HEK293 (cell line): ENCODE measurements around the gene AMOTL1.
A peak's percentile ranks its signal among the peaks of the same experiment; 100 is the strongest.

ENCODE experiments used
- CTCF ChIA-PET: fragments of 350-600 bp; formaldehyde crosslinking; extraction: SDS; loops from one replicate; lab custom pipeline; 2021; ENCODE audit warnings: antibody characterized with exemption; lab: Yijun Ruan, JAX
- POLR2A ChIA-PET: fragments of 300-600 bp; formaldehyde crosslinking; extraction: SDS; loops from one replicate; lab custom pipeline; 2020; ENCODE audit warnings: antibody characterized with exemption, inconsistent platforms; lab: Yijun Ruan, JAX
- H3K27ac ChIP-seq: fragments of 200-500 bp; sonication (Bioruptor generic); 2 replicates; pipeline ENCODE4 v1.5.1; 2014; ENCODE audit warnings: low read depth, low read length, control low read depth, inconsistent platforms; ENCODE audit errors: extremely low read depth
- H3K36me3 ChIP-seq, 2 experiments: fragments of 200-500 bp in 1 of 2; sonication (Bioruptor generic) in 1 of 2; 1 replicate in 1 of 2; 2 replicates in 1 of 2; pipeline ENCODE4 v1.5.1; 2014 to 2017; ENCODE audit warnings: inconsistent platforms in 2 of 2, low read length in 2 of 2; ENCODE audit not compliant: control insufficient read depth in 2 of 2, insufficient read depth in 1 of 2
- H3K4me1 ChIP-seq: fragments of 200-500 bp; sonication (Bioruptor generic); 2 replicates; pipeline ENCODE4 v1.5.1; 2014; ENCODE audit warnings: mild to moderate bottlenecking, low read length, inconsistent platforms; ENCODE audit not compliant: control insufficient read depth, insufficient read depth
- H3K4me3 ChIP-seq: 2 replicates; pipeline ENCODE4 v1.5.1; 2011; ENCODE audit warnings: low read depth, mild to moderate bottlenecking, control low read depth, low read length, moderate library complexity
- H3K9me3 ChIP-seq: fragments of 200-500 bp; sonication (Bioruptor generic); 2 replicates; pipeline ENCODE4 v1.5.1; 2014; ENCODE audit warnings: low read depth, low read length, inconsistent platforms; ENCODE audit not compliant: control insufficient read depth, insufficient read depth
- BCL6B ChIP-seq: fragments of 450-650 bp; formaldehyde crosslinking; IDR thresholded peaks from 2 replicates; pipeline ENCODE4 v1.5.1; 2017; ENCODE audit warnings: missing biosample characterization, missing genetic modification characterization
- CTCF ChIP-seq: fragments of 450-650 bp; formaldehyde crosslinking; IDR thresholded peaks from 2 replicates; pipeline ENCODE4 v1.5.1; 2016; ENCODE audit warnings: missing biosample characterization, missing genetic modification characterization
- FEZF1 ChIP-seq: fragments of 450-650 bp; formaldehyde crosslinking; IDR thresholded peaks from 2 replicates; pipeline ENCODE4 v1.5.1; 2016; ENCODE audit warnings: missing biosample characterization, missing genetic modification characterization
- GLIS1 ChIP-seq: fragments of 450-650 bp; formaldehyde crosslinking; IDR thresholded peaks from 2 replicates; pipeline ENCODE4 v1.5.1; 2016; ENCODE audit warnings: missing biosample characterization, missing genetic modification characterization
- HOXA7 ChIP-seq: sonication (generic); formaldehyde crosslinking; IDR thresholded peaks from 2 replicates; pipeline ENCODE4 v1.8.1; 2022; ENCODE audit warnings: missing genetic modification reagents, borderline replicate concordance
- HOXD13 ChIP-seq: sonication (generic); formaldehyde crosslinking; IDR thresholded peaks from 2 replicates; pipeline ENCODE4 v1.8.0; 2022; ENCODE audit warnings: missing genetic modification reagents, borderline replicate concordance
- IKZF3 ChIP-seq: fragments of 450-650 bp; IDR thresholded peaks from 2 replicates; pipeline ENCODE4 v1.5.0; 2018; ENCODE audit warnings: missing biosample characterization, mild to moderate bottlenecking, missing genetic modification characterization, moderate library complexity
- KLF10 ChIP-seq: fragments of 450-650 bp; IDR thresholded peaks from 2 replicates; pipeline ENCODE4 v1.5.1; 2018; ENCODE audit warnings: missing biosample characterization, mild to moderate bottlenecking, missing genetic modification characterization
- SP3 ChIP-seq: fragments of 450-650 bp; formaldehyde crosslinking; IDR thresholded peaks from 2 replicates; pipeline ENCODE4 v1.5.1; 2016; ENCODE audit warnings: missing biosample characterization, missing genetic modification characterization
- ZBTB48 ChIP-seq: fragments of 450-650 bp; formaldehyde crosslinking; IDR thresholded peaks from 2 replicates; pipeline ENCODE4 v1.5.1; 2016; ENCODE audit warnings: missing biosample characterization, missing genetic modification characterization
- ZFP41 ChIP-seq: fragments of 450-650 bp; formaldehyde crosslinking; IDR thresholded peaks from 2 replicates; pipeline ENCODE4 v1.5.1; 2016; ENCODE audit warnings: missing biosample characterization, missing genetic modification characterization, borderline replicate concordance
- ZFP69B ChIP-seq: fragments of 450-650 bp; formaldehyde crosslinking; IDR thresholded peaks from 2 replicates; pipeline ENCODE4 v1.5.1; 2016; ENCODE audit warnings: missing biosample characterization, missing genetic modification characterization
- ZNF10 ChIP-seq: fragments of 450-650 bp; formaldehyde crosslinking; IDR thresholded peaks from 2 replicates; pipeline ENCODE4 v1.5.1; 2017; ENCODE audit warnings: missing biosample characterization, missing genetic modification characterization
- ZNF24 ChIP-seq: fragments of 450-650 bp; formaldehyde crosslinking; IDR thresholded peaks from 2 replicates; pipeline ENCODE4 v1.5.1; 2016; ENCODE audit warnings: missing biosample characterization, missing genetic modification characterization
- ZNF529 ChIP-seq: fragments of 450-650 bp; formaldehyde crosslinking; IDR thresholded peaks from 2 replicates; pipeline ENCODE4 v1.5.1; 2017; ENCODE audit warnings: missing genetic modification characterization, missing biosample characterization; ENCODE audit not compliant: insufficient replicate concordance
- ZNF549 ChIP-seq: fragments of 450-650 bp; IDR thresholded peaks from 2 replicates; pipeline ENCODE4 v1.5.1; 2018; ENCODE audit warnings: missing biosample characterization, missing genetic modification characterization, mild to moderate bottlenecking, inconsistent platforms, moderate library complexity
- ZNF558 ChIP-seq: fragments of 450-650 bp; formaldehyde crosslinking; IDR thresholded peaks from 2 replicates; pipeline ENCODE4 v1.5.1; 2016; ENCODE audit warnings: missing biosample characterization, missing genetic modification characterization
- ZNF580 ChIP-seq: fragments of 450-650 bp; formaldehyde crosslinking; IDR thresholded peaks from 2 replicates; pipeline ENCODE4 v1.5.1; 2016; ENCODE audit warnings: missing biosample characterization, missing genetic modification characterization
- ZNF776 ChIP-seq: fragments of 450-650 bp; formaldehyde crosslinking; IDR thresholded peaks from 2 replicates; pipeline ENCODE4 v1.5.0; 2017; ENCODE audit warnings: missing biosample characterization, missing genetic modification characterization, borderline replicate concordance
- ZNF843 ChIP-seq: fragments of 450-650 bp; formaldehyde crosslinking; IDR thresholded peaks from 2 replicates; pipeline ENCODE4 v1.5.1; 2016; ENCODE audit warnings: missing biosample characterization, missing genetic modification characterization
- TF ChIP-seq, protein P1 (sequence below): fragments of 450-650 bp; formaldehyde crosslinking; IDR thresholded peaks from 2 replicates; pipeline ENCODE4 v1.5.1; 2016; ENCODE audit warnings: missing biosample characterization, missing genetic modification characterization

The AMOTL1 gene

DNA sequence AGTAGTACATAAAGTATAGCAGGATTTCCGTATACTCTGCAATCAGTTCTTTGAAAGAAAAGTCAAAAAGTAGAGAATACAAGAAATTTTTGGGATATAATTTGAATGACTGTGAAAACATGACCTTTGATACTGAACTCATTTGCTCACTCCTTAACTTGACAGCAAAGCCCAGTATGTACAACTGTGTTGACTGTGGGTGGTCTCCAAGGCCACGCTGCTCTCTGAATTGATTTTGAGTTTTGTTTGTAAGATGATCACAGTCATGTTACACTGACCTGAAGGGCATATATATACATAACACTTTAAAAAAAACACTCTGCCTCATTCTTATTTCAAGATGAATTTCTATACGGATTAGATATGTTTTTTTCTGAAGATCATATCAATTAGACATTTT, 9.5 kb upstream of the AMOTL1 start:
- no peaks in the 10 kb centered on the region for H3K9me3 ChIP-seq
- no peak overlapping the region for H3K27ac ChIP-seq
- ChIA-PET POLR2A (no interaction called here), CTCF (interaction anchor here (0.9 to 11.5 kb wide), 3 partner anchors 11 to 136 kb away, joined by 3 to 92 read pairs (median 5); no protein-coding TSS in a partner anchor)
- no peaks in the 10 kb centered on the region for H3K36me3 ChIP-seq
- H3K4me1 ChIP-seq, result no peaks in the 10 kb centered on the region
- no peak overlapping the region for H3K4me3 ChIP-seq
- TF ChIP-seq FEZF1 (no peak), HOXA7 (CRISPR knock-in tag) (no peak), ZNF10 (tag by site-specific recombination) (no peak), KLF10 (tag by site-specific recombination) (no peak)

- TF ChIP-seq ZNF549 (no peak), ZFP69B (tag by site-specific recombination) (no peak), HOXD13 (no peak)
- no peak overlapping the region for H3K4me3 ChIP-seq
- POLR2A ChIA-PET, result interaction anchor here (0.6 kb wide), 2 partner anchors 336 to 935 kb away, joined by 3 to 4 read pairs; no protein-coding TSS in a partner anchor
- no peaks in the 10 kb centered on the region for H3K9me3 ChIP-seq
- CTCF ChIA-PET, result interaction anchor here (0.5 to 11.5 kb wide), 4 partner anchors 10 to 310 kb away, joined by 3 to 92 read pairs (median 4); no protein-coding TSS in a partner anchor
- H3K27ac ChIP-seq, result no peak overlapping the region
- H3K4me1 ChIP-seq, result no peaks in the 10 kb centered on the region
- H3K36me3 ChIP-seq, result no peaks in the 10 kb centered on the region
Measured at GRCh38 chr11:94759522-94759921, 8.6 kb upstream of the AMOTL1 start.

- no peaks in the 10 kb centered on the region for H3K9me3 ChIP-seq
- ChIA-PET POLR2A (no interaction called here), CTCF (interaction anchor here (0.5 to 11.5 kb wide), 2 partner anchors 17 to 138 kb away, joined by 3 to 92 read pairs; no protein-coding TSS in a partner anchor)
- H3K27ac ChIP-seq, result no peak overlapping the region
- H3K36me3 ChIP-seq, result no peaks in the 10 kb centered on the region
- H3K4me1 ChIP-seq, result no peaks in the 10 kb centered on the region
- no peak overlapping the region for H3K4me3 ChIP-seq
- TF ChIP-seq IKZF3 (tag by site-specific recombination), result no peak
- TF ChIP-seq GLIS1 (tag by site-specific recombination), result no peak
- TF ChIP-seq ZNF580 (tag by site-specific recombination), result no peak
- no peak for TF ChIP-seq ZBTB48
Measured at GRCh38 chr11:94760296-94760695, 7.9 kb upstream of the AMOTL1 start.

DNA sequence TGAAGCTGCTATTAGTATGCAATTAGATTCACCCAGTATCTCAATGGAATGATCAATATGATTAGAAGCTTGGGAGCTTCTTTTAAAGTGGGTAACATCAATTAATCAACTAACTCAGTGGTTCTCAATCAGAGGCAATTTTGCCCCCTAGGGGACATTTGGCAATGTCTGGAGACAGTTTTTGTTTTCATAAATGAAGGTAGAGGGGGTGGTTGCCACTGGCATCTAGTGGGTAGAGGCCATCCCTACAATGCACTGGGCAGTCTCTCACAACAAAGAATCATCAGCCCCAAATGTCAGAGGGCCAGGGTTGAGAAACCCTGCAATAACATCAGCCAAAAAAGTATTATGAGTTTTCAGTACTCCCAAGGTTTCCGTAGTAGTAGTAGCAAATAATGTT, 5.9 kb upstream of the AMOTL1 start:
- Histone ChIP-seq H3K36me3 (no peaks in the 10 kb centered on the region), H3K9me3 (no peaks in the 10 kb centered on the region), H3K4me1 (no peaks in the 10 kb centered on the region), H3K4me3 (no peak overlapping the region), H3K27ac (no peak overlapping the region)
- ChIA-PET CTCF (interaction anchor here (0.5 to 11.5 kb wide), 12 partner anchors 9 to 1018 kb away, joined by 3 to 92 read pairs (median 4); no protein-coding TSS in a partner anchor), POLR2A (no interaction called here)
- TF ChIP-seq CTCF (tag by site-specific recombination), result peak; percentile 27; the same call in 1 of the 2 replicates
- TF ChIP-seq ZNF558 (tag by site-specific recombination), result no peak

DNA sequence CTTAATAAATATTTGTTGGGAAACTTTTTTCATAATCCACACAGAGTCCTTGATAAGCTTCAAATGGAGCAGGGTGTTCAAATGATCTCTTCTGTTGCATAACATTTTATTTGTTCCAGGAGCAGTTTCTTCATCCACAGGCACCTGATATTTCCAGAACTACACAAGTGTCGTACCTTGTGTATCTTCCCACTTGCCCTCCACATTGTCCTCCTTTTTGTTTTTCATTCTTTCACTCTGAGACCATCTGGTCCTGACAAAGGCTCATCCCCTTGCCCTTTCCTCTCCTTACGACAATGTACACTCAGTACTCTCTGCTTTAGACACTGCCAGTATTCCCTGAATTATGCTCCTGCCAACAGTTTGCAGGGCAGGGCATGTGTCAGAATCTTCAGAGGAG, 5.2 kb upstream of the AMOTL1 start:
- ChIA-PET CTCF (interaction anchor here (1.2 to 11.5 kb wide), 6 partner anchors 12 to 218 kb away, joined by 3 to 92 read pairs (median 6); no protein-coding TSS in a partner anchor), POLR2A (no interaction called here)
- Histone ChIP-seq H3K36me3 (no peaks in the 10 kb centered on the region), H3K27ac (no peak overlapping the region), H3K4me3 (no peak overlapping the region), H3K4me1 (no peaks in the 10 kb centered on the region), H3K9me3 (no peaks in the 10 kb centered on the region)
- TF ChIP-seq ZNF776 (tag by site-specific recombination), result no peak
- no peak for TF ChIP-seq ZNF24 (tag by site-specific recombination)
- TF ChIP-seq ZNF529 (tag by site-specific recombination), result no peak
- TF ChIP-seq ZFP41 (tag by site-specific recombination), result no peak
- TF ChIP-seq ZNF843 (tag by site-specific recombination), result no peak
- TF ChIP-seq, protein P1, sequence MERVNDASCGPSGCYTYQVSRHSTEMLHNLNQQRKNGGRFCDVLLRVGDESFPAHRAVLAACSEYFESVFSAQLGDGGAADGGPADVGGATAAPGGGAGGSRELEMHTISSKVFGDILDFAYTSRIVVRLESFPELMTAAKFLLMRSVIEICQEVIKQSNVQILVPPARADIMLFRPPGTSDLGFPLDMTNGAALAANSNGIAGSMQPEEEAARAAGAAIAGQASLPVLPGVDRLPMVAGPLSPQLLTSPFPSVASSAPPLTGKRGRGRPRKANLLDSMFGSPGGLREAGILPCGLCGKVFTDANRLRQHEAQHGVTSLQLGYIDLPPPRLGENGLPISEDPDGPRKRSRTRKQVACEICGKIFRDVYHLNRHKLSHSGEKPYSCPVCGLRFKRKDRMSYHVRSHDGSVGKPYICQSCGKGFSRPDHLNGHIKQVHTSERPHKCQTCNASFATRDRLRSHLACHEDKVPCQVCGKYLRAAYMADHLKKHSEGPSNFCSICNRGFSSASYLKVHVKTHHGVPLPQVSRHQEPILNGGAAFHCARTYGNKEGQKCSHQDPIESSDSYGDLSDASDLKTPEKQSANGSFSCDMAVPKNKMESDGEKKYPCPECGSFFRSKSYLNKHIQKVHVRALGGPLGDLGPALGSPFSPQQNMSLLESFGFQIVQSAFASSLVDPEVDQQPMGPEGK (tag by site-specific recombination), result no peak
- no peak for TF ChIP-seq BCL6B (tag by site-specific recombination)
- no peak for TF ChIP-seq SP3 (tag by site-specific recombination)
